Activated T-helper 17 cell treated with anti-CD3 and anti-CD28 coated beads, Interleukin-2, amount 50 U/mL, for 72 hours (primary cell): ENCODE results near the gene ZNF157. TPM values are rescaled to one million over a fixed set of nuclear protein-coding genes. Genes with fewer than 3 reads are reported as not detected.
A peak's percentile ranks its signal among the peaks of the same experiment; 100 is the strongest.
"Not testable (repeated sequence)": the region's sequence is repeated elsewhere in the genome, so short reads cannot be mapped to it uniquely, and the experiment has no call there.

Source experiments
- ATAC-seq: fragments of 150-1000 bp; cut with Tn5 transposase; replicated peaks from 2 replicates; pipeline ENCODE4 v1.10.0; 2021; ENCODE audit warnings: mild to moderate bottlenecking, moderate library complexity
- H3K27ac Mint-ChIP-seq: one replicate; pipeline ENCODE4 v1.8.0; 2022; ENCODE audit warnings: mixed read lengths
- H3K27me3 Mint-ChIP-seq: one replicate; pipeline ENCODE4 v1.8.0; 2022; ENCODE audit warnings: mixed read lengths
- H3K36me3 Mint-ChIP-seq: one replicate; pipeline ENCODE4 v1.8.0; 2022; ENCODE audit warnings: low read depth, mild to moderate bottlenecking, mixed read lengths
- H3K4me1 Mint-ChIP-seq: one replicate; pipeline ENCODE4 v1.8.0; 2022; ENCODE audit warnings: mixed read lengths
- H3K4me3 Mint-ChIP-seq: one replicate; pipeline ENCODE4 v1.8.0; 2022; ENCODE audit warnings: mild to moderate bottlenecking, mixed read lengths
- H3K9me3 Mint-ChIP-seq: one replicate; pipeline ENCODE4 v1.8.0; 2022; ENCODE audit warnings: mixed read lengths
- total RNA-seq, 2 donors: library from RNA; stranded (reverse); gene quantifications; one replicate each; pipeline ENCODE4 v1.2.3, GENCODE V29; 2022

ZNF157 gene
- total RNA-seq = 1 to 10 TPM in 1 of 2 donors, under 1 TPM in 1; 0.71 to 3.1 TPM

DNA sequence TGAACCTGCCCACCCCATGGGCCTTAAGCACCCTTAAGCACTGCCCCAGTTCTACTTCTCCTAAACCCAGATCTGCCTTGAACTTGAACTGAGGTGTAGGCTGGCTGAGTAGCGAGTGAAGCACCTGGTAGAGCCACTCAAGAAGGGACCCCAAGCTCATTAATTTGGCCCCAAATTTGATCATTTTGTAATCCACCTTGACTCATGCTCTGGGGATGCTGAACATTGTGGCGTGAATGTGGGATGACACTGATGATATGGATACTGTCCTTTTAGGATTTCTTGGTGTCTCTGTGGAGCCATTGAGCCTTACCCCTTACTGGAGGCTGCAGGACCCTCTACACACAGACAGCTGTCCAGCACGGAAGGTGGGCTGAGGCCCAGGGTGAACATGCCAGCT is at the start of gene ZNF157:
Gene ZNF157, plus strand, starts transcription at position 301 of the 400 bp plus-strand sequence. Its CDS starts 91 bp downstream, at position 392.
- no peaks in the 10 kb centered on the region for H3K9me3 Mint-ChIP-seq
- ATAC-seq = no peak
- no peak within 1 kb of the TSS for H3K4me3 Mint-ChIP-seq
- no peaks in the 10 kb centered on the region for H3K27me3 Mint-ChIP-seq
- no peak within 1 kb of the TSS for H3K27ac Mint-ChIP-seq
- H3K4me1 Mint-ChIP-seq = peaks cover 7% of the 10 kb centered on the region
- H3K36me3 Mint-ChIP-seq = no peaks in the 10 kb centered on the region

DNA sequence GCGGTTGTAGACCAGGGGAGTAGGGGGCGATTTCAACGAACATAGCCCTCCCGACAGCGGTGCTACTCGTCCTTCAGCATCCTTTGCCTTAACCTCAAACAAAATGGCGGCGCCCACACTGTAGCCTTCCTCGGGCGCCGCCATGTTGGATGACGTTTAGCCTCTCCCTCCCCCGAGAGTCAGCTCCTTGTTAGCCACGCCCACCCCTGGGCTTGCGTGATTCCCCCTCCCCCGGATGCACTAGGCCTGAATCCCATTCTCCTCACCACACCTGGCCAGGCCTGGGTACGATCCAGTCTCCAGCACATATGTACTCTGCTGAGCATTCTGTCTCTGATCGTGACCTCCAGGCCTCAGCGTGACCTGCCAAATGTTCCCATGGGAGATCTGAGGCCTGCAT is 49.0 kb upstream of the ZNF157 start:
- Mint-ChIP-seq H3K4me3 (no peak overlapping the region), H3K36me3 (no peaks in the 10 kb centered on the region), H3K27me3 (no peaks in the 10 kb centered on the region), H3K4me1 (no peaks in the 10 kb centered on the region), H3K27ac (no peak overlapping the region), H3K9me3 (no peaks in the 10 kb centered on the region)
- ATAC-seq = no peak

DNA sequence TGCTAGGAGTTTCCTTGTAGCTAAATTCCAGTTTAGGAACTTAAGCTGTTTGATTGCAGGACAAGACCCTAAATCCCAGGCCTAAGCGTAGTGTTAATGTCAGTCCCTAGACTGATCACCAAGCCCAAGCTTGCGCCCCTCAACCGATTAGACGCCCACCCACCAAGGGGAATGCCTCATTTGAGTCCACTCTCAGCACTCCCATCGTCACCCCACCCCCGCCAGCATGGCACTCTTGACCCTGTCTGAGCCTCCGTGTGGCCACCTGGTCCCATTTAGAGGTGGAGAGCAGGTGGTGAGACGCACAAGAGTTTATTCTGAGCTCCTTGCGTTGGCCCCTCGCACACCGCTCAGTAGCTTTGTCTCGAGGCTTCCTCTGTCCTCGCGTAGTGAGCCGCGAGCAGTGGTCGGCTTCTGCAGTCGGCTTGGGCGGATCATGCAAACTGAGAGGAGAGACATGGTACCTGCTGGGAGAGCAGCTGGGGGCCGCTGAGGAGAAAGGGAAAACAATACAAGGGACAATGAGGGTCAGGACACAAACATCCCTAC is 48.5 kb upstream of the ZNF157 start:
- H3K4me1 Mint-ChIP-seq = no peaks in the 10 kb centered on the region
- no peak overlapping the region for H3K4me3 Mint-ChIP-seq
- H3K9me3 Mint-ChIP-seq = no peaks in the 10 kb centered on the region
- ATAC-seq = no peak
- H3K36me3 Mint-ChIP-seq = no peaks in the 10 kb centered on the region
- H3K27me3 Mint-ChIP-seq = no peaks in the 10 kb centered on the region
- no peak overlapping the region for H3K27ac Mint-ChIP-seq

DNA sequence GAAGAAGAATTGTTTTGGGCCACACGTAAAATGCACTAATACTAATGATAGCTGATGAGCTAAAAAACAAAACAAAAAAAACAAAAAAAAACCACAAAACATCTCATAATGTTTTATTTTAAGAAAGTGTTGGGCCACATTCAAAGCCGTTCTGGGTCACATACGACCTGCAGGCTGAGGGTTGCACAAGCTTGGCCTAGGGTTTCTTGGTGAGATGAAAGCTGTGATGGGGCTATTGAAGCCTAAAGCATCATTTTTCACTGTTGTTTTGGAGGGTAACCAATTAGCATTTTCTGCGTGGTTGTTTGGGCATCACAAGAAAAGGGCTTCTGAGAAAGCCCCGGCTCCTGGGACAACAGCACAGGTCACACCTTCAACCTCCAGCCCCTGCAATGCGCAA is 42.5 kb upstream of the ZNF157 start:
- H3K27ac Mint-ChIP-seq = no peak overlapping the region
- H3K9me3 Mint-ChIP-seq = no peaks in the 10 kb centered on the region
- no peak for ATAC-seq
- no peaks in the 10 kb centered on the region for H3K36me3 Mint-ChIP-seq
- no peaks in the 10 kb centered on the region for H3K27me3 Mint-ChIP-seq
- H3K4me3 Mint-ChIP-seq = no peak overlapping the region
- no peaks in the 10 kb centered on the region for H3K4me1 Mint-ChIP-seq

DNA sequence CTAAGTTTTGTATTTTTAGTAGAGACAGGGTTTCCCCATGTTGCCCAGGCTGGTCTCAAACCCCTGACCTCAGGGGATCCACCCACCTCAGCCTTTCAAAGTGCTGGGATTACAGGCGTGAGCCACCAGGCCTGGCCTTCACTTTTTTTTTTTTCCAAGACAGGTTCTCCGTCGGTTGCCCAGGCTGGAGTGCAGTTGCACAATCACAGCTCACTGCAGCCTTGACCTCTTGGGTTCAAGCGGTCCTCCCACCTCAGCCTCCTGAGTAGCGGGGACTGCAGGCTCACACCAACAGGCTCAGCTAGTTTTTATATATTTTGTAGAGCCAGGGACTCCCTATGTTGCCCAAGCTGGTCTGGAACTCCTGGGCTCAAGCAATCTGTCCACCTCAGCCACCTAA is 37.6 kb upstream of the ZNF157 start:
- not testable (repeated sequence) for H3K27ac Mint-ChIP-seq, H3K36me3 Mint-ChIP-seq, H3K4me1 Mint-ChIP-seq, H3K9me3 Mint-ChIP-seq, ATAC-seq, H3K27me3 Mint-ChIP-seq, H3K4me3 Mint-ChIP-seq

DNA sequence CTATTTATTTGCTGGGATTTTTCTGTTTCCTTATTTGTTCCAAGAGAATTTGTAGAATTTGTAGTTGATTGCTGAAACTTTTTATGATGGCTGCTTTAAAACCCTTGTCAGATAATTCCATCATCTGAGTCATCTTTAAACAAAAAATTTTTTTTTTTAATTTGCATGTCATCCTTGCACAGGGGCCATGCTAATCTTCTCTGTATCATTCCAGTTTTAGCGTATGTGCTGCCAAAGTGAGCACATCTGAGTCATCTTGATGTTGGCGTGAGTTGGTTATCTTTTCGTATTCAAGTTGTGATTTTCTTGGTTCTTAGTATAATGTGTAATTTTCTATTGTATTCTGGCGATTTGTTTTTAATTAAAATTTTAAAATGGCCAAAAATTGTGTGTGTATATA is 18.7 kb upstream of the ZNF157 start:
- ATAC-seq = no peak
- H3K36me3 Mint-ChIP-seq = no peaks in the 10 kb centered on the region
- no peaks in the 10 kb centered on the region for H3K9me3 Mint-ChIP-seq
- no peaks in the 10 kb centered on the region for H3K4me1 Mint-ChIP-seq
- no peaks in the 10 kb centered on the region for H3K27me3 Mint-ChIP-seq
- no peak overlapping the region for H3K27ac Mint-ChIP-seq
- no peak overlapping the region for H3K4me3 Mint-ChIP-seq

DNA sequence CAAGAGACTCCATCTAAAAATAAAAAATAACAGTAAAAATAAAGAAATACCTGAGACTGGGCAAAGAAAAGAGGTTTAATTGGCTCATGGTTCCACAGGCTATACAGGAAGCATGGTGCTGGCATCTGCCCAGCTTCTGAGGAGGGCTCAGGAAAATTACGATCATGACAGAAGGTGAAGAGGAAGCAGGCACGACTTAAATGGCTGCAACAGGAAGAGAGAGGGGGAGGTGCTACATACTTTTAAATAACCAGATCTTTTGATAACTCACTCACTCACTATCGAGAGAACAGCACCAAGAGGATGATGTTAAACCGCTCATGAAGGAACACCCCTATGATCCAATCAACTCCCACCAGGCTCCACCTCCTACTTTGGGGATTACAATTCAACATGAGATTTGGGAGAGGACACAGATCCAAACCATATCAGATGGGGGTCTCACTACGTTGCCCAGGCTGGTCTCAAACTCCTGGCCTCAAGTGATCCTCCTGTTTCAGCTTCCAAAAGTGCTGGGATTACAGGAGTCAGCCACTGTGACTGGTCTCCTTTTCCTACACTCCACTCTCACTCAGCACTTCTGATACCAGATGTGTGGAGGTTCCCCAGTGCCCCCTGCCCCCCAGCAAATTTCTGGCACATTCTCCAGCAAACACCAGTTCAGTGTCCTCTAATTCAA is 11.9 kb upstream of the ZNF157 start:
- H3K9me3 Mint-ChIP-seq = no peaks in the 10 kb centered on the region
- peak overlapping the region; percentile 78 for H3K27ac Mint-ChIP-seq
- no peaks in the 10 kb centered on the region for H3K27me3 Mint-ChIP-seq
- peak overlapping the region; percentile 66 for H3K4me3 Mint-ChIP-seq
- peak; percentile 64 for ATAC-seq
- no peaks in the 10 kb centered on the region for H3K36me3 Mint-ChIP-seq
- no peaks in the 10 kb centered on the region for H3K4me1 Mint-ChIP-seq

DNA sequence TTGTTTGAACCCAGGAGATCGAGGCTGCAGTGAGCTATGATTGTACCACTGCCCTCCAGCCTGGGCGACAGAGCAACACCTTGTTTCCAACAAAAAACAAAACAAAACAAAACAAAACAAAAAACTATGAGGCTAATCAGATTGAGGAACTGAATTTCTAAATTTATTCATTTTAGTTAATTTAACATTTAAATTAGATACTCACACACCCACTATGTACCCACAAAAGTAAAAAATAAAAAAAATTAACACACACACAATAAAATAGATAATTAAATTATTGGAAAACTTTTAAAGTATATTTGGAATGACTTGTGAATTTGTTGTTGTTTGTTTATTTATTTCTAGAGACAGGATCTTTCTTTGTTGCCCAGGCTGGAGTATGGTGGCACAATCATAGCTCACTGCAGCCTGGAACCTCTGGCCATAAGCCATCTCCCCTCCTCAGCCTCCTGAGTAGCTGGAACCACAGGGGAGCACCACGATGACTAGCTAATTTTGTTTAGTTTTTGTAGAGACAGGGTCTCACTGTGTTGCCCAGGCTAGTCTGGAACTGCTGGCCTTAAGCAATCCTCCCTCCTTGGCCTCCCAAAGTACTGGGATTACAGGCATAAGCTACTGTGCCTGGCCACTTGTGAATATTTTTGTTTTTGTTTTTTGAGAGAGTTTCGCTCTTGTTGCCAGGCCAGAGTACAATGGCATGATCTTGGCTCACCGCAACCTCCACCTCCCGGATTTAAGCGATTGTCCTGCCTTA is 9.8 kb upstream of the ZNF157 start:
- Mint-ChIP-seq H3K4me1 (no peaks in the 10 kb centered on the region), H3K27ac (no peak overlapping the region), H3K4me3 (no peak overlapping the region), H3K36me3 (no peaks in the 10 kb centered on the region), H3K9me3 (no peaks in the 10 kb centered on the region), H3K27me3 (no peaks in the 10 kb centered on the region)
- ATAC-seq = no peak

DNA sequence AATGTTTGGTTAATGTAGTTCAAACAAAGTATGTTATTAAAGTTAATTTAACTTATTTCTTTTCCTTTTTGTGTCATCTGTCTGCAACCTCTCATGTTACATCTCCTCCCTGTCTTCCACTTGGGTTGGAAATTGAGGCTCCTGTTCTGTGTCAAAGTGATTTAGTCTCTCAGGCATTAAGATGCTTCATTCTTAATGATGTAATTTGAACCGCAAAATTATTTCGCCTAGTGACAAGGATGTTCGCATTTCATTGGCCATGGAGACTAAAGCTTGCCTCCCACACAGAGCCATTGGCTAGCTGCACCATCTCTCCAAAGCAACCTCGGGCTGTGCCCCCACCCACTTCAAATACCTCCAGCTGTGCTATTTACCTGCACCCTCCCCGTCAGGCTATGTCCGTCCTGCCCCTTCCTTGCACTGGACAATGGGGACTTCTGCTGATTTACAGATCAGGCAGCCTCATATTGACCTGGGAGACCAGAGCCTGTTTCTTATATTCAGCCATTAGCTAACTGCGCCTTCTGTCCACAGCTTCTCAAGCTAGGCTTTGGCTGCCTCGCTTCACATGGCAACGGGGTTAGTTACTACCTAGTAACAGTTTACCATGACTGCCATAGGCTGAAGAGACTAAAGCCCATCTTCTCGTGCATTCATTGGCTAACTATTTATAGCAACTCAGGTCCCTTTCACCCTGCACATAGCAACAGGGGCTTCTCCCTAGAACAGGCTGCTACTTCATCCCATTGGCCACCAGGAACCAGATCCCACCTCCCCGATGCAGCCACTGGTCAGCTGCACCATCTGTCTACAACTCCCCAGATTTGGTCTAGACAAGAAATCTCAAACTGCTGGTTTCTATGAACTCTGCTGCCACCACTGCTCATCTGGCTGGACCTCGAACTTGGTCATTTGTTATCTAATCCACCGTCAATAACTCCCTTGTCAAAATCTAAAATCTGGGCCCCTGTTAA is 8.6 kb upstream of the ZNF157 start:
- H3K9me3 Mint-ChIP-seq = no peaks in the 10 kb centered on the region
- H3K36me3 Mint-ChIP-seq = no peaks in the 10 kb centered on the region
- H3K4me1 Mint-ChIP-seq = peaks cover 7% of the 10 kb centered on the region
- ATAC-seq = peak; percentile 62
- H3K27ac Mint-ChIP-seq = peak overlapping the region; percentile 33
- H3K4me3 Mint-ChIP-seq = peak overlapping the region; percentile 45
- H3K27me3 Mint-ChIP-seq = no peaks in the 10 kb centered on the region

DNA sequence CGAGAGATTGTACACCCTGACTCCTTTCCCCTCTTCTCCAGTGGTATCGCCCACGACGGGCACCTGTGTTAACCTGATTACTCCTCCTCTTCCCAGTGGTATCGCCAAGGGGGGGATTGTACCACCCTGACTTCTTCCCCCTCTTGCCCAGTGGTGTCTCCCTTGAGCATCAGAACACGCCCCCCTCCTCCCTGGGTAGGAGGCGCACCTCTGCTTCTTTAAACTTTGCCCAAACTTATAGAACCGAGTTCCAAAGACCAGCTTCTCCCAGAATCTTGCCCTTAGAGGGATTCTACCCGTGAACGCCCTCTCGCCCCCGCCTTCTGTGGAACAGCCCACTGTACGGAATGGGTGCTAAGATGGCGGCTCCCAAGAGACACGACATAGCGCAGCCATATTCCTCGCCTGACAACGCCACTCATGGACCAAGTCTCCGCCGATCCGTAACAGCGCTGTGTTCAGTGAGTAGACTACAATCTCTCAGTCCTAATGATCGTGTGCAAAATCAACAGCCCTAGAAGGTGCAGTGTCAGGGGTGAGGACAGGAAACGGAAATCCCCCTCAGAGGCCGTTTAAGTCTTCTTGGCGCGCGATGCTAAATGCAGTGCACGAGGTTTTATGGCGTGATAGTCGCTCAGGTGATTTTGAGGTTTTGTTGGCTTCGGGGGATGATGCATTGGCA is 4.2 kb upstream of the ZNF157 start:
- Mint-ChIP-seq H3K4me1 (peaks cover 7% of the 10 kb centered on the region), H3K36me3 (no peaks in the 10 kb centered on the region), H3K9me3 (no peaks in the 10 kb centered on the region), H3K27ac (peak overlapping the region; percentile 96), H3K4me3 (peak overlapping the region; percentile 94), H3K27me3 (no peaks in the 10 kb centered on the region)
- ATAC-seq = peak; percentile 89

DNA sequence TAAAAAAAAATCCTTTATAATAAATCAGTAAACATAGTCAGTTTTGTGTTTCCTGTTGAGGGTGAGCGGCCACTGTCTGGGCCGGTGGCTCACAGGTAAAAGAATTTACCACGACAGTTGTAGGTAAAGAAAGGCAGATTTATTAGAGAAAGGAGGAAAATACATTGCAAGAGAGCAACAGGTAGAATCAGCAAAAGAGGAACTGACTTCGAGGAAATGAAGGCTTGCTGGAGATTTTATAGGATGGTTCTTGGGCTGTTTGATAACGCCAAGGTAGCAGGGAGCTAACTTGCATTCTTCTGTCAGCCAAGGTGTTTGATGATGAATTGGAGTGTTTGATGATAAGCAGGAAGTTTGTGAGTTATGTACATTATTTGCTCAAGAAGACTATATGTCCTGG is 2.8 kb downstream of the ZNF157 start:
- H3K4me1 Mint-ChIP-seq = no peaks in the 10 kb centered on the region
- no peaks in the 10 kb centered on the region for H3K9me3 Mint-ChIP-seq
- H3K27me3 Mint-ChIP-seq = no peaks in the 10 kb centered on the region
- no peak overlapping the region for H3K27ac Mint-ChIP-seq
- no peak overlapping the region for H3K4me3 Mint-ChIP-seq
- H3K36me3 Mint-ChIP-seq = no peaks in the 10 kb centered on the region
- ATAC-seq = no peak

DNA sequence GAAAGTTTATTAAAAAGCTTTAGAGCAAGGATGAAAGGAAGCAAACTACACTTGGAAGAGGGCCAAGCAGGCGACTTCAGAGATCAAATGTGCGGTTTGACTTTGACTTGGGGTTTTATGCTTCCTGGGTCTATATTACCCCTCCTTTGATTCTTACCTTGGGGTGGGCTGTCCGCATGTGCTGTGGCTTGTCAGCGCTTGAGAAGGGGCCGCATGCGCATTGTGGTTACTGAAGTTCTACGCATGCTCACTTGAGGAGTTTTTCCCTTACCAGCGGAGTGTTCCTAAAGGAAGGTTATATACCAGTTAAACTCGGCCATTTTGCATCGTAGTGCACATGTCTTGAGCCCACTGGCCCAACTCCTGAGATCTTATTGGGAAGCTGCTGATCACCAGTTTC is 9.9 kb downstream of the ZNF157 start:
- peak; percentile 59 for ATAC-seq

DNA sequence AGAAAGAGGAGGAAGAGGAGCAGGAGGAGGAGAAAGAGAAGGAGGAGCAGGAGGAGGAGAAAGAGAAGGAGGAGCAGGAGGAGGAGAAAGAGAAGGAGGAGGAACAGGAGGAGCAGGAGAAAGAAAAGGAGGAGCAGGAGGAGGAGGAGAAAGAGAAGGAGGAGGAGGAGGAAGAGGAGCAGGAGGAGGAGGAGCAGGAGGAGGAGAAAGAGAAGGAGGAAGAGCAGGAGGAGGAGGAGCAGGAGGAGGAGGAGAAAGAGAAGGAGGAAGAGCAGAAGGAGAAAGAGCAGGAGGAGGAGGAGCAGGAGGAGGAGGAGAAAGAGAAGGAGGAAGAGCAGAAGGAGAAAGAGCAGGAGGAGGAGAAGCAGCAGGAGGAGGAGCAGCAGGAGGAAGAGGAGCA is 10.5 kb downstream of the ZNF157 start:
- not testable (repeated sequence) for H3K4me1 Mint-ChIP-seq, H3K36me3 Mint-ChIP-seq, ATAC-seq, H3K27me3 Mint-ChIP-seq, H3K9me3 Mint-ChIP-seq
- Mint-ChIP-seq H3K27ac (peak overlapping the region; percentile 1), H3K4me3 (peak overlapping the region; percentile 61)

More for the DNA sequence above, 9.9 kb downstream of the ZNF157 start:
- Mint-ChIP-seq H3K4me3 (peak overlapping the region; percentile 61), H3K9me3 (no peaks in the 10 kb centered on the region), H3K4me1 (peaks cover 4% of the 10 kb centered on the region), H3K27ac (peak overlapping the region; percentile 1), H3K27me3 (no peaks in the 10 kb centered on the region), H3K36me3 (no peaks in the 10 kb centered on the region)

DNA sequence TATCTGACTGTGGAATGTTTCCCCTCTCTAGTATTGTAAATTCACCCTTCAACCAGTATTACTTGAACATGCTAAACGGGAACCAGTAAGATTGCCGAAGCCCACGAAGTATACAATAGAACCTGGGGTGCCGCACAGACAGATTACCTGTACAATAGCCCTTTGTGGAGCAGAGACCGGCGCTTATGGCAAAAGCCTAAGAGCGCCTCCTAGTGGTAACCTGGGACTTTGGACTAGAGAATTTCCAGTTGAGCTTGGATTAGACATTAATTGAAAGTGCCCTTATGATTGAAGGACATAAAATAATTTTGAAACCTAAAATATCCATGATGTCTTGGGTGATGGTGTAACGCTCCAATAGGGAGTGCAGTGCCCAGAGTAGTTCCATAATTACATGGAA is 14.1 kb downstream of the ZNF157 start:
- no peaks in the 10 kb centered on the region for H3K9me3 Mint-ChIP-seq
- H3K36me3 Mint-ChIP-seq = no peaks in the 10 kb centered on the region
- peaks cover 4% of the 10 kb centered on the region for H3K4me1 Mint-ChIP-seq
- peak overlapping the region; percentile 33 for H3K27ac Mint-ChIP-seq
- peak; percentile 64 for ATAC-seq
- H3K4me3 Mint-ChIP-seq = no peak overlapping the region
- no peaks in the 10 kb centered on the region for H3K27me3 Mint-ChIP-seq
